ENCODE measurements around the gene ISG15.
"Not testable (repeated sequence)": the region's sequence is repeated elsewhere in the genome, so short reads cannot be mapped to it uniquely, and the experiment has no call there.

The ISG15 gene

GRCh38 chr1:980602-981395 lies 32.5 kb upstream of the ISG15 start:
- TF ChIP-seq ZNF274 (IDR thresholded peaks at IDR 0.05; ENCODE audit: low read depth, low read length), result no peak
- no peak overlapping the region for H3K4me3 ChIP-seq (ENCODE audit: low read length)

GRCh38 chr1:981491-981954 lies 31.8 kb upstream of the ISG15 start:
- no peak overlapping the region for H3K4me3 ChIP-seq (ENCODE audit: low read length)

GRCh38 chr1:981955-982558 lies 31.2 kb upstream of the ISG15 start, which contains the start of gene PERM1:
TSS of gene PERM1 (minus strand) at chr1:982093. CDS start at chr1:981029, 1,064 bp downstream.
- no peak for TF ChIP-seq ZNF274 (IDR thresholded peaks at IDR 0.05; ENCODE audit: low read depth, low read length)
- H3K4me3 ChIP-seq (ENCODE audit: low read length), result no peak within 1 kb of the TSS

More at GRCh38 chr1:981491-981954, 31.8 kb upstream of the ISG15 start:
- no peak for TF ChIP-seq ZNF274 (IDR thresholded peaks at IDR 0.05; ENCODE audit: low read depth, low read length)

- no peak overlapping the region for H3K4me3 ChIP-seq (ENCODE audit: low read length)
- TF ChIP-seq ZNF274 (IDR thresholded peaks at IDR 0.05; ENCODE audit: low read depth, low read length), result no peak
Measured at GRCh38 chr1:982765-983436, 30.4 kb upstream of the ISG15 start.

GRCh38 chr1:983798-984475 lies 29.4 kb upstream of the ISG15 start:
- no peak for TF ChIP-seq ZNF274 (IDR thresholded peaks at IDR 0.05; ENCODE audit: low read depth, low read length)

GRCh38 chr1:984476-984814 lies 28.9 kb upstream of the ISG15 start:
- no peak for TF ChIP-seq ZNF274 (IDR thresholded peaks at IDR 0.05; ENCODE audit: low read depth, low read length)
- no peak overlapping the region for H3K4me3 ChIP-seq (ENCODE audit: low read length)

More at GRCh38 chr1:983798-984475, 29.4 kb upstream of the ISG15 start:
- H3K4me3 ChIP-seq (ENCODE audit: low read length), result no peak overlapping the region

- no peak for TF ChIP-seq ZNF274 (IDR thresholded peaks at IDR 0.05; ENCODE audit: low read depth, low read length)
- H3K4me3 ChIP-seq (ENCODE audit: low read length), result no peak overlapping the region
Measured at GRCh38 chr1:985126-985525, 28.2 kb upstream of the ISG15 start.

- not testable (repeated sequence) for H3K4me3 ChIP-seq (ENCODE audit: low read length)
Measured at GRCh38 chr1:988061-988460, 25.2 kb upstream of the ISG15 start.

GRCh38 chr1:991275-991674 lies 22.0 kb upstream of the ISG15 start:
- not testable (repeated sequence) for H3K4me3 ChIP-seq (ENCODE audit: low read length)

- no peak for TF ChIP-seq ZNF274 (IDR thresholded peaks at IDR 0.05; ENCODE audit: low read depth, low read length)
- no peak overlapping the region for H3K4me3 ChIP-seq (ENCODE audit: low read length)
Measured at GRCh38 chr1:991895-992294, 21.4 kb upstream of the ISG15 start.

GRCh38 chr1:992362-992761 lies 20.9 kb upstream of the ISG15 start:
- no peak for TF ChIP-seq ZNF274 (IDR thresholded peaks at IDR 0.05; ENCODE audit: low read depth, low read length)
- H3K4me3 ChIP-seq (ENCODE audit: low read length), result no peak overlapping the region

- no peak overlapping the region for H3K4me3 ChIP-seq (ENCODE audit: low read length)
- TF ChIP-seq ZNF274 (IDR thresholded peaks at IDR 0.05; ENCODE audit: low read depth, low read length), result no peak
Measured at GRCh38 chr1:993379-993995, 19.8 kb upstream of the ISG15 start.

- H3K4me3 ChIP-seq (ENCODE audit: low read length), result not testable (repeated sequence)
Measured at GRCh38 chr1:994546-994945, 18.8 kb upstream of the ISG15 start.

Data from GM08714 (cell line).